Anterior cingulate cortex (tissue), 58 donors: Measurements from ENCODE around the gene IGF2.

Experiments
- DNase-seq, 58 donors: peaks; one replicate each; lab custom pipeline; 2025; lab: John Stamatoyannopoulos, UW

Gene IGF2

GRCh38 chr11:2095542-2095941 is 43.6 kb downstream of the IGF2 start:
- DNase-seq, result no peak

GRCh38 chr11:2095198-2095520 is 44.0 kb downstream of the IGF2 start:
- DNase-seq, result no peak

GRCh38 chr11:2094354-2095197 is 44.6 kb downstream of the IGF2 start:
- no peak for DNase-seq

GRCh38 chr11:2093575-2094353 is 45.4 kb downstream of the IGF2 start:
- DNase-seq, result no peak

- DNase-seq, result peak in 18 of 58 donors; percentile 4 to 53 (median 11)
Measured at GRCh38 chr11:2092956-2093412, 46.2 kb downstream of the IGF2 start.

GRCh38 chr11:2092464-2092910 is 46.7 kb downstream of the IGF2 start:
- DNase-seq, result no peak

- DNase-seq, result no peak
Measured at GRCh38 chr11:2091786-2092463, 47.3 kb downstream of the IGF2 start.

GRCh38 chr11:2091112-2091746 is 48.0 kb downstream of the IGF2 start:
- no peak for DNase-seq

GRCh38 chr11:2090172-2091111 is 48.7 kb downstream of the IGF2 start:
- DNase-seq, result no peak

GRCh38 chr11:2089536-2090165 is 49.5 kb downstream of the IGF2 start:
- no peak for DNase-seq

- DNase-seq, result no peak
Measured at GRCh38 chr11:2088746-2089535, 50.2 kb downstream of the IGF2 start.

- DNase-seq, result no peak
Measured at GRCh38 chr11:2088284-2088683, 50.9 kb downstream of the IGF2 start.

GRCh38 chr11:2086239-2087040 is 52.7 kb downstream of the IGF2 start:
- DNase-seq, result no peak

GRCh38 chr11:2085251-2086066 is 53.7 kb downstream of the IGF2 start:
- no peak for DNase-seq

GRCh38 chr11:2084721-2085120 is 54.5 kb downstream of the IGF2 start:
- DNase-seq, result no peak
